Measurements from ENCODE around the gene SLC18A3. TPM values are rescaled to one million over a fixed set of nuclear protein-coding genes. Genes with fewer than 3 reads are reported as not detected.

SLC18A3 gene
- total RNA-seq, 2 experiments from 2014 or later: not detected

GRCh38 chr10:49634069-49634660, 24.1 kb downstream of the SLC18A3 start:
- no peak overlapping the region for H3K27ac ChIP-seq (ENCODE audit: low read depth in 1 of 2, low read length in 2 of 2)
- Mint-ChIP-seq H3K9me3 (no peaks in the 10 kb centered on the region), H3K4me1 (ENCODE audit: low read depth) (no peaks in the 10 kb centered on the region), H3K27ac (no peak overlapping the region), H3K4me3 (no peak overlapping the region), H3K36me3 (ENCODE audit: low read depth) (no peaks in the 10 kb centered on the region), H3K27me3 (peaks cover 5% of the 10 kb centered on the region)
- ATAC-seq (ENCODE audit: poor library complexity) (no peak), DNase-seq (no peak)
- CTCF ChIA-PET: no interaction called here
- H3K36me3 ChIP-seq (ENCODE audit: insufficient read depth, low read length): no peaks in the 10 kb centered on the region
- H3K27me3 ChIP-seq (ENCODE audit: control insufficient read depth in 1 of 2, insufficient read depth in 2 of 2, low read length in 2 of 2): no peaks in the 10 kb centered on the region
- no peaks in the 10 kb centered on the region for H3K9me3 ChIP-seq (ENCODE audit: control insufficient read depth in 1 of 2, insufficient read depth in 1 of 2, low read length in 2 of 2)
- no peak overlapping the region for H3K4me3 ChIP-seq (ENCODE audit: low read length)
- TF ChIP-seq CTCF (IDR thresholded peaks at IDR 0.05): no peak
- intact Hi-C loops (cut with DNase I, micrococcal nuclease): no loop called here
- POLR2A ChIA-PET: no interaction called here
- no peaks in the 10 kb centered on the region for H3K4me1 ChIP-seq (ENCODE audit: insufficient read depth, low read length)

DNA sequence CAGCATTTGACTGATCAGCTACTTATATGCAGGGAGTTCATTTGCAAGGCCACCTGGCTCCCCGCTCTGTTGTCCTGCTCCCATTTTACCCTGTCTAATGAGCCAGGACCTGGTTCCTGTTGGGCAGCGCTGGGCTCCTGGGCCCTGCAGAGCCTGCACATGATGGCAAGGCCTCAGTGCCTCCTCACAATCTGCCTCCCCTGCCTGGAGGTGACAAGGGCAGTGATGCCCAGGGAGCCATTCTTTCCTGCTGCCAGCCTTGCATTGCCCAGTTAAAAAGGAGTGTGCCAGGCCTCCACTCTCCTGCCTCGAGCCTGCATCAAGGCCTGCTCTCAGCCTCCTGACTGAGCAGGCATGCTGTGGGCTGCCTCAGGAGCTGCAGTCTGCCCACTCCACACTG, 32.2 kb downstream of the SLC18A3 start:
- Mint-ChIP-seq H3K4me3 (no peak overlapping the region), H3K4me1 (ENCODE audit: low read depth) (no peaks in the 10 kb centered on the region), H3K9me3 (no peaks in the 10 kb centered on the region), H3K36me3 (ENCODE audit: low read depth) (no peaks in the 10 kb centered on the region), H3K27ac (no peak overlapping the region), H3K27me3 (peaks cover 56% of the 10 kb centered on the region)
- ChIA-PET CTCF (no interaction called here), POLR2A (no interaction called here)
- H3K36me3 ChIP-seq (ENCODE audit: insufficient read depth, low read length): no peaks in the 10 kb centered on the region
- H3K27me3 ChIP-seq (ENCODE audit: control insufficient read depth in 1 of 2, insufficient read depth in 2 of 2, low read length in 2 of 2): peaks cover 7 to 9% of the 10 kb centered on the region in 2 experiments
- DNase-seq: peak in 1 of 14 experiments; percentile 11
- no peak for ATAC-seq (ENCODE audit: poor library complexity)
- no peak overlapping the region for H3K27ac ChIP-seq (ENCODE audit: low read depth in 1 of 2, low read length in 2 of 2)
- intact Hi-C loops (cut with DNase I, micrococcal nuclease): no loop called here
- H3K4me1 ChIP-seq (ENCODE audit: insufficient read depth, low read length): no peaks in the 10 kb centered on the region
- TF ChIP-seq CTCF (IDR thresholded peaks at IDR 0.05): no peak
- no peak overlapping the region for H3K4me3 ChIP-seq (ENCODE audit: low read length)
- peaks cover 0 to 23% of the 10 kb centered on the region in 2 experiments for H3K9me3 ChIP-seq (ENCODE audit: control insufficient read depth in 1 of 2, insufficient read depth in 1 of 2, low read length in 2 of 2)

DNA sequence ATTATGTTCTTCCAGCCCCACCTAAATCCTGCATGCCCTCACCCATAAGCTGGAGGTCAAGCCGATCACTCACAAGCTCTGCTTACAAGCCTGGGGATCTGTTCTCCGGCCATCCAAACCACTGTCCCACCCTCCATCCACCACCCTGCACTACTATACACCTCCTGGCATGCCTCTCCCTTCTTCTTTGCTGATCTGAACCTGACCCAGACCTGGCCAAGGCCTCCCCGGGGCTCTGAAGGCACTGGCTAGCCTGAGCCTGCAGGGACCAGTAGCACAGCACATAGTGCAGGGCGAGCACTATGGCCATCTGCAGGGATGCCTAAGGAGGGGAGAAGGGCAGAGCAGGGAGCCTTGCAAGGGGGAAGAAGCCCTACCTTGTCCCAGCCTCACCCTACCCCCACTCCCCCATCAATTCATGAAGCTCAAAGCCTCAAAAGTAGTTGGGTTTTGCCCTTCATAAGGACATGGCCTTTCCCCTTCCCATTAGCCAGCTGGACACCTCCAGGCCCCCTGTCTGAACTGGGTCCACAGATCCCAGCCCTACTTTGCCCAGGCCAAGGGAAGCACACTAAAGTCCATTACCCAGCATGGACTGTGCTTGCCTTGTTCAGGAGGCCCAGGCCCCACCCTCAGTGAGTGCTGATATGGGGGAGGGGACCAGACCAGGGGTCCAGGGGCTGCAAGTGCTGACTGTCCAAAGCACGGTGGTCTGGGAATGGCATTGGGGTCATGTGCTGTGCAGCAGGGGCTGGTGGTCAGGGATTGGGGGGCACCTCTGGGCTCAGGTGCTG, 33.3 kb downstream of the SLC18A3 start:
- Histone ChIP-seq H3K4me1 (ENCODE audit: insufficient read depth, low read length) (no peaks in the 10 kb centered on the region), H3K4me3 (ENCODE audit: low read length) (no peak overlapping the region), H3K27ac (ENCODE audit: low read depth in 1 of 2, low read length in 2 of 2) (no peak overlapping the region), H3K36me3 (ENCODE audit: insufficient read depth, low read length) (no peaks in the 10 kb centered on the region), H3K27me3 (ENCODE audit: control insufficient read depth in 1 of 2, insufficient read depth in 2 of 2, low read length in 2 of 2) (peaks cover 7 to 9% of the 10 kb centered on the region in 2 experiments), H3K9me3 (ENCODE audit: control insufficient read depth in 1 of 2, insufficient read depth in 1 of 2, low read length in 2 of 2) (peaks cover 0 to 23% of the 10 kb centered on the region in 2 experiments)
- intact Hi-C loops (cut with DNase I, micrococcal nuclease): no loop called here
- peak in 1 of 14 experiments; percentile 23 for DNase-seq
- H3K27me3 Mint-ChIP-seq: peaks cover 51% of the 10 kb centered on the region
- H3K27ac Mint-ChIP-seq: no peak overlapping the region
- H3K4me1 Mint-ChIP-seq (ENCODE audit: low read depth): no peaks in the 10 kb centered on the region
- no peak for TF ChIP-seq CTCF (IDR thresholded peaks at IDR 0.05)
- H3K4me3 Mint-ChIP-seq: no peak overlapping the region
- CTCF ChIA-PET: no interaction called here
- POLR2A ChIA-PET: no interaction called here
- H3K36me3 Mint-ChIP-seq (ENCODE audit: low read depth): no peaks in the 10 kb centered on the region
- H3K9me3 Mint-ChIP-seq: no peaks in the 10 kb centered on the region
- ATAC-seq (ENCODE audit: poor library complexity): no peak
